IPS-18c (cell line): ENCODE measurements around the gene RAPGEF5.

ENCODE experiments used
- H3K4me3 ChIP-seq: 2 replicates; pipeline ENCODE4 v1.7.0; 2013; ENCODE audit warnings: low read depth, mild to moderate bottlenecking, low read length, moderate library complexity; ENCODE audit not compliant: insufficient read depth
- H3K9me3 ChIP-seq: one replicate; pipeline ENCODE4 v1.6.1; 2013; ENCODE audit warnings: mild to moderate bottlenecking, low read length, moderate library complexity; ENCODE audit not compliant: control insufficient read depth, insufficient read depth

The RAPGEF5 gene

GRCh38 chr7:22201186-22201880, 155.6 kb downstream of the RAPGEF5 start:
- no peaks in the 10 kb centered on the region for H3K9me3 ChIP-seq
- no peak overlapping the region for H3K4me3 ChIP-seq

DNA sequence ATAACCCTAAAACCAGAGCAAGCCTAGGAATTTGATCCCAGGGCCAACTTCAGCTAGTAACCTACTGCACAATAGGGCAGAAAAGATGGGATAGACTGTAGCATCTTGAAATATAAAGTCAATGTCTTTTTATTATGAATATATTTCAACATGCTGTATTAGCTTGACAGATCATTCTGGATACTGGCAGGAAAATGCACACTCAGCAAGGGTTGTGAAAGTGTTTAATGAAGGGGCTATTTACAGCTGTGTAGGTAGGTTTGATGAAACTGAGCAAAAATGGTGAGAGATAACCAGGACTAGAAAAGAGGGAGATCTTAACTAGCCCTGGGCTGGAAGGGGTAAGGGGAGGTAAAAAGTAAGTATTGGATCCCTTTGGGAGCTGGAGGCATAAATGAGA, 156.2 kb downstream of the RAPGEF5 start:
- H3K4me3 ChIP-seq, result no peak overlapping the region
- no peaks in the 10 kb centered on the region for H3K9me3 ChIP-seq

DNA sequence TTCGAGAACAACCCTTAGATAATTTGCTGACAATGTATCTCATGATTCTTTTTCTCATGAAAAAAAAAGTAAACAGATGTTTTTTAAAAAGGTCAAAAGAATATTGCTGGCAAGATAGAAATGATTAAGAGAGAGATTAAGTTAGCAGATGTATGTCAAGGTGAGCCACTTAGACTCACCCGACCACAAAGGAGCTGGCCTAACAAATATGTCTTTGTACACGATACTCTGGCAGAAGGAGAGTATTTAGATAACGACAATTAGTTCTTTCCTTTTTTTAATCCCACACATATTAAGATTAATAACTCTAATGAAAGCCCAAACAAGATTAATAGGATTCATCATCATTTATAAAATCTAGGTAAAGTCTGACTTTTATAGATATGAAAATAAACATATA, 156.7 kb downstream of the RAPGEF5 start:
- no peaks in the 10 kb centered on the region for H3K9me3 ChIP-seq
- no peak overlapping the region for H3K4me3 ChIP-seq

- Histone ChIP-seq H3K4me3 (no peak overlapping the region), H3K9me3 (no peaks in the 10 kb centered on the region)
Observed at GRCh38 chr7:22197376-22197775, 159.6 kb downstream of the RAPGEF5 start.

DNA sequence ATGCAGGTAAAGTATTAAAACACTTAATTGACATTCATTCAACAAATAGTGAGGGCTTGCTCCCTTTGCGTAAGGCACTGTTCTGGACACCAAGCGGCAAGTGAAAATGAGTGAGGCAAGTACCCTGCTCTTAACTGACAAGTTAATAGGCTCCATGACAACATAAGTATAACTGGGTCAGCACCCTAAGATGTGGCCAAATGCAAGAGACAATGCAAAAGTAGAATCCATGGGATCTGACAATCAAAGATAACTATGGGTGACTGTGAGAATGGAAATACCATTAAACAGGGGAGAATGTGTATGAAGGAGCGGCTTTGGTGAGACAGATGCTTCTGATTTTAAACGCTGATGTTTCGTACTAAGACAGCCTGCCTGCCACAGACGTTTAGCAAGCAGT, 160.5 kb downstream of the RAPGEF5 start:
- Histone ChIP-seq H3K4me3 (no peak overlapping the region), H3K9me3 (no peaks in the 10 kb centered on the region)

- Histone ChIP-seq H3K9me3 (no peaks in the 10 kb centered on the region), H3K4me3 (no peak overlapping the region)
Observed at GRCh38 chr7:22195397-22196172, 161.4 kb downstream of the RAPGEF5 start.

- H3K9me3 ChIP-seq, result no peaks in the 10 kb centered on the region
- no peak overlapping the region for H3K4me3 ChIP-seq
Observed at GRCh38 chr7:22194658-22195273, 162.2 kb downstream of the RAPGEF5 start.

DNA sequence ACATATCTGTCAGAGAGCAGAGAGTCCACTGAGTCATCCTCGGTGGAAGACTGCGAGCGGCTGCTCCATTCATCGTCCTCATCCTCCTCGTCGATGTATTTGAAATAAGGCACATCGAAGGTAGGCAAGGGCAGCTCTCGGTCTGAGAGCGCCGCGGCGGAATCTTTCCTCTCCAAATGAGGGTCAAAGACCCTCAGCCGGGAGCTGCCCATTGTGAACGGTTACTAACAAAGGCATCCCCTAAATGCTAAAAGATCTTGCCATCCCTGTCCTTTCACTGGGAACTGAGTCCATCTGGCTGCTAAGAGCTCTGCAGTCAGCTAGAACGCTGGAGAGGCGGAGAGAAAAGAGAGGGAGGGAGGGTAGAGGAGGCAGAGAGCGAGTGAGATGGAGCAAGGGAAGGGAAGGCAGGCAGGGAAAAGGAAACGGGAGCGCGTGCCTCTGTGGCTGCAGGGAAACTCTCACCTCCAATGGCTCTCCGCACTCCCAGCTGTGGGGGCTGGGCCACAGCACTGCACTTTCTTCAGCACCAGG, 163.4 kb downstream of the RAPGEF5 start:
- H3K9me3 ChIP-seq, result no peaks in the 10 kb centered on the region
- H3K4me3 ChIP-seq, result peak overlapping the region; percentile 55

DNA sequence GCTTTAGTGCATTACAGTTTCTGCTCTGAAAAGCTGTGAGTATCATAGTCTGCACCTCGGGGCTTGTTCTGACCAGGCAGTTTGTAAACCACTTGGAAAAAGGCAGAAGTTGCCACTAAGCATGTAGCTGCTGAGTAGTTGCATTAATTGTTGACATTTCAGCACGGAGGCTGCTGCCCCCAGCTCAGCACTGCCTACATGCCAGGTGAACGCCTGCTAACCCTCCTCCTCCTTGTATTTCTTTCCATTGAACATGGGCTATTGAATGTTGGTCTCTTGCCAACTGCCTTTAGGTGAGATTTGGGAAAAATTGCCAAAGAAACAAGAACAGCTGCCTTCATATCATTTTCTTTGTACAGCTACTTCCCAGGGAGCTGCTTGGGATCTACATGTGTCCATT, 164.2 kb downstream of the RAPGEF5 start:
- Histone ChIP-seq H3K4me3 (peak overlapping the region; percentile 55), H3K9me3 (no peaks in the 10 kb centered on the region)

DNA sequence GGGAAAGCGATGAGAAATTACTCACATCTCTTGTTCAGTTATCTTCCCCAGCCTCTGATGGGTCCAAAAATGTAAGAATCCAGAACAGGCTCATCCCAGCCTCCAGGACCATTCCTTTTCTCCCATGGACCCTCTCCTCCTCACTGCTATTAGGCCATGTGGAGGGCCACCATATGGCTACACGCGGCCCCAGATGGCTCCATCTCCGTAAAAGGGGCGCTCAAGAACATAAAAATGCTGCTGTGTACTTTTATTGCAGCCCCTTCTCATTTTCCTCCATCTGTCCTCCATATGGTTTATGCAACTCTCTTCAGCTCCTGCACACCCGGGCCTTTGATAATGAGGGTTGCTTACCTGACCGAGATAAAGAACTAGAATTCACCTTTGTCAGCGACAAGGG, 166.2 kb downstream of the RAPGEF5 start:
- no peak overlapping the region for H3K4me3 ChIP-seq
- H3K9me3 ChIP-seq, result no peaks in the 10 kb centered on the region

DNA sequence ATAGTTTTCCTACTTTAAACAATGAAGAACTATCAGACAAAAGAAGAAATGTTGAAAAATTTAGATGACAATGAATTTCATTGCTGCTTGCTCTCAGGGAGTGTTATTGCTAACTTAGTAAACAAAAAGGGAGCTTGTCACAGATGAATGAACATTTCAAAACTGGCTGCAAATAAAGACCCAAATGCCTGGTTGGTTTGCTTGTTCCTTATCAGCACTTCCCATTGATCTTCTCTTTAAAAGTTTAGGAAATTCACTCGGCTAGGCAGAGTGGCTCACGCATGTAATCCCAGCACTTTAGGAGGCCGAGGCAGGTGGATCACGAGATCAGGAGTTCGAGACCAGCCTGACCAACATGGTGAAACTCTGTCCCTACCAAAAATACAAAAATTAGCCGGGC, 167.2 kb downstream of the RAPGEF5 start:
- H3K9me3 ChIP-seq, result no peaks in the 10 kb centered on the region
- no peak overlapping the region for H3K4me3 ChIP-seq

- H3K4me3 ChIP-seq, result no peak overlapping the region
- no peaks in the 10 kb centered on the region for H3K9me3 ChIP-seq
Observed at GRCh38 chr7:22189230-22189629, 167.7 kb downstream of the RAPGEF5 start.

GRCh38 chr7:22187691-22188348, 169.1 kb downstream of the RAPGEF5 start:
- no peaks in the 10 kb centered on the region for H3K9me3 ChIP-seq
- H3K4me3 ChIP-seq, result no peak overlapping the region

GRCh38 chr7:22185559-22185958, 171.4 kb downstream of the RAPGEF5 start:
- H3K4me3 ChIP-seq, result no peak overlapping the region
- H3K9me3 ChIP-seq, result no peaks in the 10 kb centered on the region

GRCh38 chr7:22184549-22185199, 172.3 kb downstream of the RAPGEF5 start:
- H3K4me3 ChIP-seq, result no peak overlapping the region
- H3K9me3 ChIP-seq, result no peaks in the 10 kb centered on the region

- Histone ChIP-seq H3K9me3 (no peaks in the 10 kb centered on the region), H3K4me3 (no peak overlapping the region)
Observed at GRCh38 chr7:22183522-22184280, 173.3 kb downstream of the RAPGEF5 start.
